Sigmoid colon (tissue), 4 donors: ENCODE measurements around the gene ZNF581.

Experiments used
- EP300 ChIP-seq, 4 donors: sonication (generic); formaldehyde crosslinking; IDR thresholded peaks; one replicate each; pipeline ENCODE4 v1.6.1; 2017; ENCODE audit warnings: antibody characterized with exemption in 4 of 4
- POLR2A ChIP-seq, 2 donors: fragments of 450-650 bp; IDR thresholded peaks; one replicate each; pipeline ENCODE4 v1.6.1; 2016; ENCODE audit warnings: antibody characterized with exemption in 2 of 2, mild to moderate bottlenecking in 2 of 2, moderate library complexity in 2 of 2
- POLR2AphosphoS5 ChIP-seq, 4 donors: sonication (generic); formaldehyde crosslinking; IDR thresholded peaks; one replicate each; pipeline ENCODE4 v1.6.1; 2017; ENCODE audit warnings: antibody characterized with exemption in 4 of 4

- TF ChIP-seq EP300 (IDR thresholded peaks at IDR 0.05) (no peak), POLR2A (IDR thresholded peaks at IDR 0.05) (no peak), POLR2AphosphoS5 (IDR thresholded peaks at IDR 0.05) (no peak)
These were observed 24.5 kb downstream of the ZNF581 start for GRCh38 chr19:55667958-55668357.
